Adrenal gland (tissue), 5 donors: ENCODE measurements around the gene PPP2R5A.

Source experiments
- POLR2A ChIP-seq, 2 donors: fragments of 450-650 bp; IDR thresholded peaks; one replicate each; pipeline ENCODE4 v1.6.1; 2017; ENCODE audit warnings: antibody characterized with exemption in 2 of 2, mild to moderate bottlenecking in 2 of 2, moderate library complexity in 1 of 2
- TF ChIP-seq, protein P1 (sequence below), 6 experiments: fragments of 450-650 bp in 4 of 6; fragments of 200-600 bp in 2 of 6; sonication (generic) in 1 of 6; IDR thresholded peaks; 1 replicate in 5 of 6; 2 replicates in 1 of 6; pipeline versions ENCODE4 v1.5.1 to v1.8.0; 2016 to 2021; ENCODE audit warnings: antibody characterized with exemption in 6 of 6, mild to moderate bottlenecking in 2 of 6, moderate library complexity in 1 of 6
- donor health status: DM: no; HTN: no; CAD: no.

DNA sequence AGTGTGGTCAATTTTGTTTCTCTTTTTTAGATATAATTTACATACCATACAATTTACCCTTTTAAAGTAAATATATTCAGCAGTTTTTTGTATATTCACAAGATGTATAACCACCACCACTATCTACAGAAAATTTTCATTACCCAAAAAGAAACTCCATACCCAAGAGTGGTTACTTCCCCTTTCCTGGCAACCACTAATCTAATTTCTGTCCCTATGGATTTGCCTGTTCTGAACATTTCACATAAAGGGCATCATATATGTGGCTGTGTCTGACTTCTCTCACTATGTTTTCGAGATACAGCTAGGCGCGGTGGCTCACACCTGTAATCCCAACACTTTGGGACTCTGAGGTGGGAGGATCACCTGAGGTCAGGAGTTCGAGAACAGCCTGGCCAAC is 115.8 kb downstream of the PPP2R5A start:
- TF ChIP-seq, protein P1, sequence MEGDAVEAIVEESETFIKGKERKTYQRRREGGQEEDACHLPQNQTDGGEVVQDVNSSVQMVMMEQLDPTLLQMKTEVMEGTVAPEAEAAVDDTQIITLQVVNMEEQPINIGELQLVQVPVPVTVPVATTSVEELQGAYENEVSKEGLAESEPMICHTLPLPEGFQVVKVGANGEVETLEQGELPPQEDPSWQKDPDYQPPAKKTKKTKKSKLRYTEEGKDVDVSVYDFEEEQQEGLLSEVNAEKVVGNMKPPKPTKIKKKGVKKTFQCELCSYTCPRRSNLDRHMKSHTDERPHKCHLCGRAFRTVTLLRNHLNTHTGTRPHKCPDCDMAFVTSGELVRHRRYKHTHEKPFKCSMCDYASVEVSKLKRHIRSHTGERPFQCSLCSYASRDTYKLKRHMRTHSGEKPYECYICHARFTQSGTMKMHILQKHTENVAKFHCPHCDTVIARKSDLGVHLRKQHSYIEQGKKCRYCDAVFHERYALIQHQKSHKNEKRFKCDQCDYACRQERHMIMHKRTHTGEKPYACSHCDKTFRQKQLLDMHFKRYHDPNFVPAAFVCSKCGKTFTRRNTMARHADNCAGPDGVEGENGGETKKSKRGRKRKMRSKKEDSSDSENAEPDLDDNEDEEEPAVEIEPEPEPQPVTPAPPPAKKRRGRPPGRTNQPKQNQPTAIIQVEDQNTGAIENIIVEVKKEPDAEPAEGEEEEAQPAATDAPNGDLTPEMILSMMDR (IDR thresholded peaks at IDR 0.05): no peak
- no peak for TF ChIP-seq POLR2A (IDR thresholded peaks at IDR 0.05)
